Mucosa of descending colon (tissue), 3 donors: ENCODE data around the gene F3. TPM values are rescaled to one million over a fixed set of nuclear protein-coding genes. Genes with fewer than 3 reads are reported as not detected.

Source experiments
- ATAC-seq: fragments of 200-7000 bp; cut with Tn5 transposase; one replicate; pipeline ENCODE4 v1.9.1; 2020; ENCODE audit warnings: mild to moderate bottlenecking, moderate library complexity
- DNase-seq, 3 donors: peaks; one replicate each; pipeline ENCODE4 v3.0.0-alpha.2; 2020
- H3K36me3 ChIP-seq: fragments of 200-600 bp; one replicate; pipeline ENCODE4 v1.8.0; 2021; ENCODE audit warnings: low read depth, mild to moderate bottlenecking
- H3K4me1 ChIP-seq: fragments of 200-600 bp; one replicate; pipeline ENCODE4 v1.8.0; 2021; ENCODE audit warnings: low read depth, mild to moderate bottlenecking
- H3K4me3 ChIP-seq: fragments of 200-600 bp; one replicate; pipeline ENCODE4 v1.8.0; 2021; ENCODE audit warnings: mild to moderate bottlenecking
- H3K9me3 ChIP-seq: fragments of 200-600 bp; one replicate; pipeline ENCODE4 v1.8.0; 2021; ENCODE audit warnings: mild to moderate bottlenecking
- CTCF ChIP-seq: fragments of 200-600 bp; IDR thresholded peaks from one replicate; pipeline ENCODE4 v1.8.0; 2022; ENCODE audit warnings: antibody characterized with exemption, mild to moderate bottlenecking
- intact Hi-C, 2 donors: fragments of 100-400 bp; cut with DNase I in 1 of 2; cut with micrococcal nuclease in 1 of 2; formaldehyde crosslinking; loops; one replicate each; pipeline versions ENCODE4 v1.11.0 to v1.11.1; 2022; cut with DNase I, micrococcal nuclease
- total RNA-seq, 3 donors: library from RNA; stranded (reverse); fragmentation: NEBNext Ultra II Directional in 2 of 3; extraction: Animal tissue kit (Norgen Biotek cat#: 25700) in 2 of 3; gene quantifications; one replicate each; pipeline versions ENCODE4 v1.2.1 to v1.2.4, GENCODE V29; 2021 to 2023
- donor health status: DM: no; HTN: no; CAD: no; lungs with moderate emphysema.
- donor health status: DM: no; HTN: no; CAD: no.
- donor health status: DM: no; HTN: yes; CAD: no.

F3 gene
- total RNA-seq, 3 donors from 2014 or later: 24.4 to 44.3 (median 33.2) TPM

DNA sequence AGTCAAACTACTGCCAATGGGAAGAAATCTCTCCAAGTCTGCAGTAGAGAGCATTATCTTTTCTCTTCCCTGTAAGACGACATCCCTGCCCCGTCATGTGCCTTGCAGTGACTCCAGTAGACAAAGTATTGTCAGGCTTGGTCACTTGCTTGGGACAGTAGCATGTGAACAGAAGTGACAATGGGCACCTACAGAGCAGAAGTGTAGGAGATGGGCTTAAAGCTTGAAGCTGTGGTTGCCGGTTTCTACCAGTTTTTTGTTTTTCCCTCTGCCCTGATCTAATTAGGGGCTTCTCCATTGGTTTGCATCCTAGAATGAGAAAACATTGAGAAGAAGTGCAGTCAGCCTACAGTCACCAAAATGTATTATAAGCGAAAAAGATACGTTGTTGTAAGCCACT lies 12.7 kb downstream of the F3 start:
- Histone ChIP-seq H3K4me3 (no peak overlapping the region), H3K36me3 (no peaks in the 10 kb centered on the region), H3K9me3 (no peaks in the 10 kb centered on the region), H3K4me1 (peaks cover 8% of the 10 kb centered on the region)
- no peak for TF ChIP-seq CTCF
- intact Hi-C loops: loop anchor here in 1 of 2 donors (5.0 kb wide), 1 partner anchor 273 kb away; no protein-coding TSS in a partner anchor
- no peak for ATAC-seq
- no peak for DNase-seq

GRCh38 chr1:94528299-94528698 lies 13.3 kb downstream of the F3 start:
- DNase-seq (no peak), ATAC-seq (no peak)
- no peak for TF ChIP-seq CTCF
- H3K9me3 ChIP-seq: no peaks in the 10 kb centered on the region
- no peak overlapping the region for H3K4me3 ChIP-seq
- intact Hi-C loops: loop anchor here in 1 of 2 donors (5.0 kb wide), 1 partner anchor 274 kb away; no protein-coding TSS in a partner anchor
- H3K36me3 ChIP-seq: no peaks in the 10 kb centered on the region
- H3K4me1 ChIP-seq: peaks cover 8% of the 10 kb centered on the region

DNA sequence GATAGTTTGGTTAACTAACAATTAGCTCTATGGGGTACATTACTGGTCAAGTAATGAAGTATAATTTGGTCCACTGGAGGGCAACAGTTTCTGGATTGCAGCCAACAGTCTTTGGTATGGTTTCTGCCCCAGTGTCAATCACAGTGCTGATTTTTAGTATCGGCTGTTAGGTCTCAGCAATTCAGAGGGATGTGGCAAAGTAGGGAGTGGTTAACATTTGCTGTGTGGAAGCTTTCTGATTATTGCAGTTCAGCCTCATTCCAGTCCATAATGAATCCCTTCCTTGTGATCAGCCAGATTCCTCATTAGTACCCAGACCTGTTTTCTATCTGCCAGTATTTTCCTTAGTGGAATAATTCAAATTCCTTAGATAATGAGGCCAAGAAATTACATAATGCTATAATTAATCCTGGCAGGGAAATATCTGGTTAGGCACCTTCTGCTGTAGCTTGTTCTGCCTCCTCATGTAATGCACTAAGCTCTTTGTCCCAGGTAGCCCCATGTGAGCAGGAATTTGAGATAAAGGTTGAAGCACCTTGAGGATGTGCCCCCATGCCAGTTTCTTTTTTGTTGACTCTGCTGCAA lies 14.0 kb downstream of the F3 start:
- intact Hi-C loops: loop anchor here in 1 of 2 donors (5.0 kb wide), 1 partner anchor 275 kb away; no protein-coding TSS in a partner anchor
- H3K4me3 ChIP-seq: no peak overlapping the region
- ATAC-seq: peak; percentile 64

GRCh38 chr1:94526152-94526980 lies 15.2 kb downstream of the F3 start:
- intact Hi-C loops: loop anchor here in 1 of 2 donors (5.0 kb wide), 1 partner anchor 276 kb away; no protein-coding TSS in a partner anchor
- no peak for DNase-seq

More for the DNA sequence above, 14.0 kb downstream of the F3 start:
- Histone ChIP-seq H3K9me3 (no peaks in the 10 kb centered on the region), H3K36me3 (no peaks in the 10 kb centered on the region), H3K4me1 (peaks cover 8% of the 10 kb centered on the region)
- TF ChIP-seq CTCF: no peak
- peak in 1 of 3 donors; percentile 21 for DNase-seq

DNA sequence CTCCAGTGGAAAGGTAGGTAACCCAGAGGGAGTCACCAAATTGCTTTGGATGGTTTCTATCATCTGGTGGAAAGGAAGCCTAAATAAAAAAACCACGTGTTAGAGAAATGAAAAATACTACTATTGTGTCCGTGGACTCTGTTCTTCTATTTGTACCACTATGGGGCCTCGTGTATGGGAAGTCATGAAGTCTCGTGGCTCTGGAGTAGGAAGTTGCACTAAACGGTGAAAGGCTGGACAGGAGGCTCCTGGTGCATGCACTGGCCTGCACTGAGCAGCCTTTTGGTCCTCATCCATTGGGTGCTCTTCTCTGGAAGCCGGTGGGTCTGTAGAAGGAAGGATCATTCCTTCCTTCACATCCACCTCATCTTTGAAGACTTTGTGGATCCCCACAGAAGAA lies 17.0 kb downstream of the F3 start:
- Histone ChIP-seq H3K36me3 (no peaks in the 10 kb centered on the region), H3K4me3 (no peak overlapping the region), H3K9me3 (no peaks in the 10 kb centered on the region), H3K4me1 (peaks cover 8% of the 10 kb centered on the region)
- ATAC-seq (no peak), DNase-seq (no peak)
- intact Hi-C loops: loop anchor here in 1 of 2 donors (5.0 kb wide), 1 partner anchor 283 kb away; no protein-coding TSS in a partner anchor
- no peak for TF ChIP-seq CTCF

More at GRCh38 chr1:94526152-94526980, 15.2 kb downstream of the F3 start:
- TF ChIP-seq CTCF: no peak
- no peak for ATAC-seq
- no peaks in the 10 kb centered on the region for H3K9me3 ChIP-seq
- no peaks in the 10 kb centered on the region for H3K36me3 ChIP-seq
- H3K4me3 ChIP-seq: no peak overlapping the region
- peaks cover 8% of the 10 kb centered on the region for H3K4me1 ChIP-seq
